NCI-H748 treated with DMSO at 0.1 percent for 48 hours (cell line): ENCODE data around the gene HEXB.
"Not testable (repeated sequence)": the region's sequence is repeated elsewhere in the genome, so short reads cannot be mapped to it uniquely, and the experiment has no call there.

Experiments used
- DNase-seq: peaks from one replicate; lab custom pipeline; 2025; lab: John Stamatoyannopoulos, UW

Gene HEXB

DNA sequence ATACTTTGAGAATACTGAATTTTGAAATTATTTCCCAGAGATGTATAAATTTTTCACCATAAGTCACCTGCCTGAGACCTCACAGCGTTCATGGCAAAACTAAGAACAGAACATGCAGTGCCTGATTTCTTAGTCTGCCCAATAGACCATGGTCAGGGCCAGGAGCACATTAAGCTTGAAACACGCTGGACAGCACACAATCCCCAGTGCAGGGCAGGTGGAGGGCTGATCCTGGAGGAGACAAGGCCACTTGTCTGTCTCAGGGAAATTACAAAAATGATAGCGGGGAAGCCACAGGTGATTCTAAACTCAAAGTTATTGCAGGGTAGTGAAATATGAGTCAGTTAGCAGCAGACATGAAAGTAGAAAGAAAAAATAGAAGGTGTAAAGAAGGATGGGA is 25.9 kb upstream of the HEXB start:
- no peak for DNase-seq

DNA sequence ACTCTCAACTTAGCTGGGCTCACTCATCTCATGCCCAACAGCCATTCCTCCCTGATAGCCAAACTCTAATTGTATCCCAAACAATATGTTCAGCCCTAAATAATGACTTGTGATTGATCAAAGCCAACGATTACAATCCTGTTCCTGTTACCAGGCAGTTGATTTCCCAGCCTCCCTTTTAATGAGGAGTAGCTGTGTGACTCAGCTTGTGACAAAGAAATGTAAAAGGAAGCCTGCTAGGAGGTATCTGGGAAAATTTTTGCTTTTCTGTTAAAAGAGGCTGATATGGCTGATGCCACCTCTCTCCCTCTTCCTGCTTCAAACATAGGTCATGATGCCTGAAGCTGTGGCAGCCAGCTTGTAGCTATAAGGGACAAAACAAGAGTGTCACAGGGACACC is 24.9 kb upstream of the HEXB start:
- no peak for DNase-seq

DNA sequence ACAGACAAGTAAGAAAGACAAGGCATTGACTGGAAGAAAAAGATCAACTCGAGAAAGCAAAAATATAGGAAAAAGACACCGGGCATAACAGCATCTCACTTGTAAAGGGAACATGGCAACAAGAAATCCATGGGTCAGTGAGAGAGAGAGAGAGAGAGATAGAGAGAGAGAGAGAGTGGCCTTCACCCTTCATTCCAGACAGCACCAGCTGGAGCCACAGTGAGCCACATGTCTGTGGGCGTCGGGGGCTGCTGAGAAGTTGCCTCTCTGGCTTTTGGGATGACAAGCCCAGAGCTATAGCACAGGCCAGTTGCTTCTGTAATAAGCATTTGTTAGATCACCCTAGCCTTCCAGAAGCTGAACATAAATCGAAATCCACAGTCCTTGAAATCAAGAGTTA is 24.2 kb upstream of the HEXB start:
- DNase-seq, result no peak

DNA sequence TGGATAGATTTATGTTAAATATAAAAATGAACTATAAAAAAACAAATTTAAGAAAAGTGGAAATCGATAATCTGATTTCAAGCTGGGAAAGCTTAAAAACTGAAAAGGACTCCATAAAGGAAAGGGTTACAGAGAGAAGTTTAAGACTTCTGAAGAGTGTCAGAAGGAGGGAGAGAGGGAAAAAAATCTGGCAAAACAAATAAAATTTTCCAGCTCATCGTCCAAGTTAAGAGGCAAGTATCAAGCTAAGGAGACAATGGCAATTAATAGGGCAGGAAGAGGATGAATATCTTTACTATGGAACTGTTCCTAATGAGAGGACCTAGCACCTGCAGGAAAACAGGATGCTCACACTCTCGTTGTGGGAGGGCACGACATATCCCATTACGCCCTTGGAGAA is 20.5 kb upstream of the HEXB start:
- DNase-seq, result no peak

DNA sequence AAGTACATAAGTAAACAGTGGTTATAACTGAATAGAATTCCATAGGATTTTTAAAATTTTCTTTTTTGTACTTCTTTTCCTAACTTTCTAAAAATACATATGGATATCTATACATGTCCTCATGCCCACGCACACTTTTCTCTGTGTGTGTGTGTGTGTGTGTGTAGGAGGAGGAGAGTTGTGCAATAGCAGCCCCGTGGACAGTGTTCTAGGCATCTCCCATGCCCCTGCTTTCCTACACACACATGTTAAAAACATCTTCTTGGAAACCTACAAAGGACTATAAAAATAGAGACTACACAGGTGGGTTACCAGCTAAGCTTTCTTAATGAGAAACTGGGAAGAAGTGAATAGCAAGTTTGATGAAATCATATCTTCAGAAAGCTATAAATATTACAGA is 19.8 kb upstream of the HEXB start:
- no peak for DNase-seq

DNA sequence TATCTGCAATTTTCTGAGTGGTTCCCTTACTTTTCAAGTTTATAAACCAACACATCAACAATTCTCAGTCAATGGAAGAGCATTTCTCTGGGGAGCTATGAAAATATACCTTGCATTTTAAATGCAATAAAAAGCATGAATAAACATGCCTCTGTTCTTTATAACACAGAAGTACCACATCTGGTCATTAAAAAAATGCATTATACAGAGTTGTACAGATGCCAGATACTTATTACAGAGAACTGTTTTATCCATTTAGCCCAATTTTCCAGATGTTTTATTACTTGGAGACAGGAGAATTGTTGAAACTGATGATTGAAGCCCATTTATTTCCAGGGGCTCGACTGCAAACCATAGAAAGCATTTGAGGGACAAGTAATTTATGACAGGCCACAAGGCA is 19.2 kb upstream of the HEXB start:
- no peak for DNase-seq

DNA sequence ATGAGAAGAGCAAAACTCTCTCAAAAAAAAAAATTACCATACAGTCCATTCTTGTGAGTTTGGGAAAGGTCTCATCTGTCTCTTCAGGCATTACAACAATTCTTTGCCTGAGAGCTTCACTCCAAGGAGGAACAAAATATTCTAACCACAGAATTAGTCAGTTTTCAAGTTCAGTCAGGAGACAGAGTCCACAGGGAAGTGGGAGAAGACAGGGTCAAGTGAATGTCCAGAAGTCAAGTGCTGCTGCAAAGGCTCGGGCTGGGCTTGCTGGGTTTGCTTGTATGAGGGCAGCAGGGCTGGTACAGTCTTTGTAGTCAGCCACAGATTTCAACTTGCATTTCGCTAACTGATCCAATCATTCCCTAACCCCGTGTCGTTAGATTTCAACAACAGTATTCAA is 17.6 kb upstream of the HEXB start:
- no peak for DNase-seq

DNA sequence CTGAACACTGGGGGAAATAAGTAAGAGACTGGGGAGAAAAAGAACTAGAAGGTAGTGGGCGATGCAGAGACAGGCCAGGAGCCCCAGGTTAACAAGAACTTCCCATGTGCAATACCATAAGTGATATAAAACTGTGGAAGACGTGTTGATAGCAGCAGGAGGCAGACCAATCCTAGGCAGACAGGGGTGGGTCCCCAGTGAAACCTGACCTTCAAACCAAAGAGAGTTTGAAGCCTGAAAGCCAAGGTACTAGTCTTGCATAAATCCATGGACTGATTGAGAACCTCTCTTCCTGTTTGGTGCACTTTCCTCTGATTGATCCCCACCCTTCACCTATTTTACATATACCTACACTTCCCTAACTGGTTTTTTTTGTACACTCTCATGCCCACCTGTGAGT is 15.2 kb upstream of the HEXB start:
- no peak for DNase-seq

DNA sequence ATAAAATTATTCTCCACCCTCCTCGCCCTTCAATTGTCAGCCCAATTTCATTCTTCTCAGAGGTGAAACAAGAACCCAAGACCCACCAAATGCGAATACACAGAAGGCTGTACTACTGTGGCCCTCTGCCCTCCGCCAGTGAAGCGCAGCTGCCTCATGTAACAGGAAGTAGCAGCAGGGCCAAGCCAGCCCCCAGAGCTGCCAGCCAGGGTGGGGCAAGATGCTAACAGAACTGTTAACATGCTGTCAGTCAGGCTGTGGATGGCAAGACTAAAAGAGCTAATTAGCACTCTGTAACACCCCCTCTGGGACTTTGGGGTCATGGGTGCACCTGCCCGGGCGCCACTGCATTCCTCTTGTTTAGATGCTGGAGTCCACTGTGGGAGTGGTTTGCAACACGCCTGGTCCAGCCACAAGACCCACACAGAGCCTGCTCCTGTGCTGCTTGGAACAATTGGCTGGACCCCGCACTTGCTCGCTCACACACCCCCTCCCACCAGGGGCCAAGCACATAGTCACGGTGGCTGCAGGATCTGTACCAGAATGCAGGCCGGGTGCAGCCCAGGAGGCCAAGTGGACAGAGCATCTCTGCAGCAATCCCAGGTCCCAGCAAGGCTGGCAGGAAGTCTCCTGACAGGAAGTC is 14.5 kb upstream of the HEXB start:
- DNase-seq, result no peak

DNA sequence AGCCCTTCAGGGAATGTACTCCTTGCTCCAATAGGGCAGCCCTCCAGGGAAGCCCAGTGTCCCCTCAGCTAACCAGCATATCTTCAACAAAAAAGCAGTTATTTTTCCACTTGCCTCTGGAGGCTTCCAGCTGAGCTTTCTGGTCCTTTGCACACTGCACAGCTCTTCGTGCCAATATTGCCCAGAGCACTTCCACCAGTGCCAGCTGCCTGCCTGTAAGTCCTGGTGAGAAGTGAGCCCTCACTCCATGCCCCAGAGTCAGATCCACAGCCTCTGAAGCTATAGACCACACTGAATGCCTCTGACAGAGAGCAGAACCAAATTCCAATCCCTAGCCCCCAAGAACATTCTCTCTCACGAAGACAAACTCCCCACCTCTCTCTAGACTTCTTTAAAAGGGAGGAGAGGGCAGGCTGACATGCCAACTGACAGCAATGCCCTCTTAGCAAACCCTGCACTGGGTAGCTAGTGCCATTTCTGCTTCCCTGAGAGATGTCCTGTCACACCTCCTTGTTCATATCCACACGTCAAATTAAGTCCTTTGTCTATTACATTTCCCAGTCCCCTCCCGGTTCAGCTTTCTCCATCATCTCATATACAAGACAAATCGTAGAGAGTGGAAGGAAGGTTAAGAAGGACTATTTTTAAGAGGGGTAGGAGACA is 12.7 kb upstream of the HEXB start:
- DNase-seq, result no peak

DNA sequence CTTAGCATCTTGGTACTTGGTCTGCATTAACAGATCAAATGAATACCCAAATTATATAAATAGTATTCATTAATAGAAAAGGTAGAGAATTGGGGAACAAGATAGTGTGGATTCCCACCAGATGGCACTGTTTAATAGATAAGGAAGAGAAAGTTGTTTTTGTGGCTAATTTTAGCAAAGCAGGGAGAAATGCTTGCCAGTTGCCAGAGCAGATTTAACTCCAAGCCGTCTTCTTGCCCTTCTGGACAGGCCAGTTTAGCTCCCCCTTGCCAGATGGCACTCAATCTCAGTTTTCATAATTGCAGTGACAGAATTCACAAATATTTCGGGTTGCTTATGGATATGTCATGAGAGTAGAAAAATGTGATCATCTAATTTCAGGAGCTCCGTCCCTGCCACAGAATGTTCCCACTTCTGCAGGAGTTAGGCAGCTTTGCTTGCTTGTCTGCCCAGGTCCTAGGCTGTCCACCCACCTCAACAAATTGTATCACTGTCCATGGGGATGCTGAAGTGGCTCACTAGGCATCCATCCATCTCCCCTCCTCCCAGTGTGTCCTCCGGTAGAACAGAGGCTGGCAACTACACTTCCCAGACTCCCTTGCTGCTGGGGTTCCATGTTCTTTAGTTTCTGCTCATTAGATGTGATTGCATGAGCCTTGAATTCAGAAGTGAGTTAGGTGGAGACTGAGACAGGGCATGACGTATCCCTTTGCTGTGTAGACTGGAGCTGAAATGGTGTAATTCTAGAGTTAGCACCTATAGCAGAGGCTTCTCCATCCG is 11.8 kb upstream of the HEXB start:
- peak; percentile 62 for DNase-seq

DNA sequence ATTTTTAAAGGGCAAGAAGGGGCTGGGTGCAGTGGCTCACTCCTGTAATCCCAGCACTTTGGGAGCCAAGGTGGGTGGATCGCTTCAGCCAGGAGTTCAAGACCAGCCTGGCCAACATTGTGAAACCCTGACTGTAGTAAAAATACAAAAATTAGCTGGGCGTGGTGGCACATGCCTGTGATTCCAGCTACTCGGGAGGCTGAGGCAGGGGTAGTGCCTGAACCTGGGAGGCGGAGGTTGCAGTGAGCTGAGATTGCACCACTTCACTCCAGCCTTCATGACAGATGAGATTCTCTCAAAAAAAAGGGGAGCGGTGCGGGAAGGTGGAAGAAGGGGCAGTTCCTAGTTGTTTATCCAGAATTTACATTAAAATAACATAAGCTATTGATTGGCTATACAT is 8.6 kb upstream of the HEXB start:
- DNase-seq, result not testable (repeated sequence)

DNA sequence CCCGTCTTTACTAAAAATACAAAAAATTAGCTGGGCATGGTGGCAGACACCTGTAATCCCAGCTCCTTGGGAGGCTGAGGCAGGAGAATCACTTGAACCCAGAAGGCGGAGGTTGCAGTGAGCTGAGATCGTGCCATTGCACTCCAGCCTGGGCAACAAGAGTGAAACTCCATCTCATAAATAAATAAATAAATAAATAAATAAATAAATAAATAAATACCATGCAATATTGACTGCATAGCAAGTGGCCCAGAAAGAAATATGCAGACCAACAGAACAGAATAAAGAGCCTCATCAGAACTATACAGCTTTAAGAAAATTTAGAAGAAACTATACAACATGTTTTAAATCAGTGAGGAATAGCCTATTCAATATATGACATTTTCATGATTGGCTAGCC is 6.9 kb upstream of the HEXB start:
- DNase-seq, result not testable (repeated sequence)

DNA sequence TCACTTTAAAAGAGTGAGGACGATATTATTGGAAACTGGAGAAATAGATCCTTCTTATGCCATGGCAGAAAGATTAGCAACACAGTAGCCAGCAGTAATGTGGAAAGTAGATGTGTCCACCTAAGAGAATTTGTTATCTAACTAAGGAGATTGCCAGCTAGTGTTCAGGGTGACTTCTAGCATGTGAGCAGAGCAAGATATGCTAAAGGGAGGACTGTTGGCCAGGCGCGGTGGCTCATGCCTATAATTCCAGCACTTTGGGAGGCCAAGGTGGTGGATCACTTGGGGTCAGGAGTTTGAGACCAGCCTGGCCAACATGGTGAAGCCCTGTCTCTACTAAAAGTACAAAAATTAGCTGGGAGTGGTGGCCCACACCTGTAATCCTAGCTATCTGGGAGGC is 5.7 kb upstream of the HEXB start:
- not testable (repeated sequence) for DNase-seq

DNA sequence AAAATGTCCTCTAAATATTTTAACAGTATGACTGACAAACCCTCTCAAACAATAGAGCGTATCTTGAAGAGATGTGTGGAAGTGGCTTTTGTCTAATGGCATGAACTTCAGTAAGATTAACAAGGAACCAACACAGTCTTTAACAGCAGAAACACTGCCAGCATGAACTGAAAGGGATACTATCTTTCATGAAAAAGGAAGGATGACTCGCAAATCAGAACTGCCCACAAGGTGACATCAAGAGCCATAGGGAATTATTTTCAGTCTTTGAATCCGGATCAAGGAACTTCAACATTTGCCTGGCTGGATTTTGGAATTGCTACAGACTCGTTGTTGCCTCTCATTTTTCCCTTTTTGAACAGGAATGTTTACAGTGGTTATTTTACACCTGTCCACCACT is 5.1 kb upstream of the HEXB start:
- no peak for DNase-seq

DNA sequence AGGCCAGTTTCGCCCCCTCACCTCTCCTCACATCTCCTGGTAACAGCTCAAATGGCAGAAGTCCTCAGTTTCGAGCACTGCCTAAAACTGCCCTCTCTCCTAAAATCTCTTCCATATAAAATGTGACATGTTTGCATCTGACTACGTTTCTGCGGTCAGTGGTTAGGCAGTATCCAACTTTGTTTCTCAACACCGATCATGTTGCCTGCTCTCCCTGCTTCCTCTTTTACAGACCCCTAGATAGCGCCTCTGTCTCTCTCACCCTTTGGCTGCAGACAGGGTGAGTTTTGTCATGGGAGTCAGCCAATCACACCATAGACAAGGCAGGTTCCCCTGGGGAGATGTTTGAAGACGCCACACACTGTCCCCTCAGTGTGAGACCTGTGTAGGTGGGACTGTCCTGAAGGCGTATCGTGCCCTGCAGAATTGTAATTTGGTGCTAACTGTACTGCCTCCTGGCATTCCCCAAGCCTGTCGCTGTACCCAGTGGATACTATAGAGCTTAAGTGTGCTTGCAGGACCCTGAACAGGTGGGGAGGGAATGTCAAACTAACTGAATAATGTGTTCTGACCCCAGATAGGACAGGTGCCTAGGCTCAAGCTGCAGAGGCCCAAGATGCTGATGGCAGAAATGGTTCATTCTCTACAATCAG is 1.1 kb downstream of the HEXB start:
- DNase-seq, result no peak

DNA sequence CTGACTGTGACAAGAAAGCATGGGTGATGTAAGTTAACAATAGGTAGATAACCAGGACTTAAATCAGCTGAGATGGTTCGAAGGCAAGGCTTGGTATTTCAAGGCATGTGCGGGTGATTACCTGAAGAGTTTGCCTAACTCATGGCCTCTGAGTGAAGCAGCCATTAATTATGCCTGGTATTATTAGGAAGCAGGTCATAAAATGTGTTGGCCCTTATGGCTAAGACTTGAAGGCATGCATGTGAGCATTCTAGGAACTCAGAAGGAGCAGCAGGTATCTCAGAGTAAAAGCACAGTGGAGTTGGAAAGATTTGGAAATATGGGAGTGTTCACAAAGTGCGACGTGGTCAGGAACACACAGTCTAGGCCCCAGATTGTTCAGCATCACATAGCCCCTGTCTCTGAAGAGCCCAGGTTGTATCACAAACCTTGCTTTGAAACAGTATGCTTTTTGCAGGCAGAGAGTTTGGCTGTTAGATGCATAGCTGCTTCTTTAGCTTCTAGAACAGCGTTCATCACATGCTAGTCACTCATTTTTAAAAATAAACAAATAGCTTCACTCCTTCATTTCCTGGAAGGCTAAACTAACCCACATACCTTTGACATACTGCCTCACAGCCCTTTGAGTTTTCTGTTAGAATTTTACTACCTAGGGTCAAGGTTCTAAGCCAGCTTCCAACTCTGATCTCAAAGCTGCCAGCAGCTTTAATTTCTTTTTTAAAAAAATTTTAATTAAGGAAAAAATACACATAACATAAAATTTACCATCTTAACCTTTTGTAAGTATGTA is 2.1 kb downstream of the HEXB start:
- DNase-seq, result no peak

DNA sequence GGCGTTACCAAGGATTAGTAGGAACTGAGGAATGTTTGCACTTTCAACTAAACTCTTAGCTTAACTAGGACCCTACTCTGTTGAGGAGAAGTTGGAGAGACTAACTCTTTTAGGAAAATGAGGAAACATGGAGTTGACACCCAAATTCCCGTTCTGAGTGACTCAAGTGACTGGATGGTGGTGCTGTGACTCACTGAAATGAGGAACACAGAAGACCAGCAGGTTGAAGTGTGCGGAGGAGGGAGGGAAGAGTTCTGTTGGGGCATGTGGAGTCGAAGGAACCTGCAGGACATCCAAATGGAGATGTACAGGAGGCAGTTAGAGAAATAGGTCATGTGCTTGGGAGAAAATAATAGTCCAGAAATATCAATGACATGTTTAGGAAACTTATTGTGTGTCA is 8.2 kb downstream of the HEXB start:
- no peak for DNase-seq

DNA sequence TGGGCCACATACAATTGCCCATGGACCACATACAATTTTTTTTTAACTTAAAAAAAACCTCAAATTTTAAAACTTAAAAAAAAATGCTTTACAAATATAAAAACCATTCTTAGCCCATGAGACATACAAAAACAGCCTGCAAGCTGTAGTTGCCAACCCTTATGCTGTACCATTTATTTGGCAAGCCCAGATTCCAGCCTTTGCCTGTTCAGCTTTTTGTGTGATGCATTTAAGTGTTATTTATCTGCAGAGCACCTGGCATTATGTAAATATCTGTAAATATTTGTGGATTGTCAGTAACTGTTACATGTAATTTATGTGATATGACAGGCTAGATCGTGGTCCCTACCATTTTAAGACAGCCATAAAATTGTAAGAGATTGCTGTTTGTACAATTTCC is 32.6 kb downstream of the HEXB start:
- DNase-seq, result peak; percentile 61

DNA sequence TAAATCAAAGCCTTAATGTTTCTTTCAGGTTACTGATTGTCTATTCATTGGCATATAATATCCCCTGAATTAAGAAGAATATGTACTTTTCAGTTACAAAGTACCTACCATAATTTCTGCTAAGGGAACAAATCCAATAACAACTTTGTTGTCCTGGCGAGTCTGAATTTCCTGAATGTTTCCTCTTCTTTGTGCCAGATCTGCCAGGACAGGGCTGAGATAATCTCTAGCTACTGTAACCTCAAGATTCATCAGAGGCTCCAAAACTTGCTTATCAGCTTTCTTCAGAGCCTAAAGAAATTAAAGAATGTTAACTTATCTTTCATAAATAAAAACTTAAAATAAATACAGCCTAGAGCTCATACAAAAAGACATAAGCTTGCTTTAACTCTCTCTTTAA is 37.2 kb downstream of the HEXB start:
- DNase-seq, result no peak

DNA sequence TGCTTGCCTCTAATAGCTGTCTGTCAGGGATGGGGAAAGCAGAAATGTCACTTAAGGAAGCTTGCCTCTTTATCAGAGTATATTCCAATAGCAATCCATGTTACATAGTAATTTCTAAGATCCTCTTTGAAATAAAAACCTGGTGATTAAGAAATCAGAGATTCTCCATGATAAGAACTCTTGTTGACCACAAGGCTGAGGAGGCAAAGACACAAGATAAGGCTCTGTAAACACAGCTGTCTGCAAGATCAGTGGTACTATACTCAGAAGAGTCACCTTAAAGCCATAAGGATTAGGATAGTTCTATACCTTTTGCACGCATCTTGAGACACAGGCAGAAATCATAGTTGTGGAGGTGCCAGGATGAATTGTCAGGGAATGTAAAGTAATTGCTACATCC is 40.3 kb downstream of the HEXB start:
- no peak for DNase-seq

DNA sequence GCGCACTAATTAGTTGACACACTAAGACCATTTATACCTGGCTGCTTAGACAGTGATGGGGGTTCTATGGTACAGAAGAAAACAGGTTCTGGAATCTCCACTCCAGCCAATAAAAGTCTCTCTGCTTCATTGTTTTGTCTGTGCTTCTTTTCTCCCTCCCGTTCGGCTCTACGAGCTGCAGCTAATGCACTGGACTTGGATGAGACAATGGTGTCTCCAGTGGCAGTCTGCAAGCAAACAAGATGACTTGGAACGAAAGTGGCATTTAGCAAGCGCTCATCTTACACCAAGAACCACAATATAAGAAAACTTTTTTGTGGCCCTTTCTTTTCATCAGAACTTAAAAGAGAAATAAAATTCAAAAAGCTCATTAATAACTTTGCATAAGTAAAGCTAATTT is 51.7 kb downstream of the HEXB start:
- DNase-seq, result no peak
